ENCODE measurements around the gene SFMBT2. TPM values are rescaled to one million over a fixed set of nuclear protein-coding genes. Genes with fewer than 3 reads are reported as not detected.

SFMBT2 gene
- total and polyA plus RNA-seq, 2 of the 13 experiments (the other 11 are each of a cell fraction or from before 2014, with no cell fraction given), result 0.01 to 0.02 TPM

- no peak overlapping the region for H3K4me2 ChIP-seq (ENCODE audit: low read depth, low read length)
- H3K9ac ChIP-seq (ENCODE audit: insufficient read depth, low read depth, low read length), result no peak overlapping the region
- no peaks in the 10 kb centered on the region for H3K9me3 ChIP-seq (ENCODE audit: low read length)
- no peaks in the 10 kb centered on the region for H3K36me3 ChIP-seq (replicated peaks in 1 of 2; ENCODE audit: control insufficient read depth in 1 of 2, insufficient read depth in 2 of 2, low read length in 2 of 2)
- CTCF ChIA-PET (ENCODE audit: low intra/inter-chr PET ratio, low total read pairs), result no interaction called here
- ATAC-seq (no peak), DNase-seq (ENCODE audit: low spot score) (no peak), FAIRE-seq (no peak)
- 15% methylated on average over 6 of the region's 7 CpGs for WGBS (ENCODE audit: low lambda C conversion rate)
- H3K4me1 ChIP-seq (ENCODE audit: insufficient read depth, low read length), result no peaks in the 10 kb centered on the region
- H3K27ac ChIP-seq (ENCODE audit: extremely low read length, insufficient read depth, low read length), result no peak overlapping the region
- H3K27me3 ChIP-seq (ENCODE audit: control insufficient read depth in 1 of 2, insufficient read depth in 2 of 2, low read length in 2 of 2), result peaks cover 0 to 6% of the 10 kb centered on the region in 2 experiments; a peak in 2 of 5 replicates
- POLR2A ChIA-PET, result no interaction called here
- no peak overlapping the region for H2AFZ ChIP-seq (ENCODE audit: low read length)
- no peaks in the 10 kb centered on the region for H4K20me1 ChIP-seq (ENCODE audit: insufficient read depth, low read length)
- no TSS peak for BruUV-seq (replicated peaks)
- intact Hi-C loops (cut with micrococcal nuclease; ENCODE audit: unreplicated experiment), result no loop called here
- in situ Hi-C loops (cut with HindIII; ENCODE audit: extremely low pct_ligation_motif_present, low pct_unique_long_range_greater_than_20kb), result no loop called here
- no peak overlapping the region for H3K4me3 ChIP-seq (replicated peaks in 1 of 3; ENCODE audit: insufficient read depth in 1 of 3, low read depth in 2 of 3, low read length in 3 of 3)
- H3K79me2 ChIP-seq (ENCODE audit: insufficient read depth, low read length), result no peaks in the 10 kb centered on the region
- TF ChIP-seq ZKSCAN5 (CRISPR knock-in tag; IDR thresholded peaks at IDR 0.05) (no peak), ZNF724P (CRISPR knock-in tag; IDR thresholded peaks at IDR 0.05; ENCODE audit: borderline replicate concordance) (no peak), ASH2L (IDR thresholded peaks at IDR 0.05; ENCODE audit: insufficient read length, low read depth, low read length) (no peak), ZHX1 (CRISPR knock-in tag; IDR thresholded peaks at IDR 0.05; ENCODE audit: low read depth) (no peak), SAP130 (CRISPR knock-in tag; IDR thresholded peaks at IDR 0.05; ENCODE audit: low read depth) (no peak), ZNF629 (CRISPR knock-in tag; conservative IDR thresholded peaks at IDR 0.05) (no peak), ZFP36 (IDR thresholded peaks at IDR 0.05; ENCODE audit: borderline replicate concordance, low read depth, low read length, partially characterized antibody) (no peak), AKNA (CRISPR knock-in tag; IDR thresholded peaks at IDR 0.05; ENCODE audit: borderline replicate concordance) (no peak), NFIB (CRISPR knock-in tag; IDR thresholded peaks at IDR 0.05; ENCODE audit: borderline replicate concordance) (no peak), ZNF232 (CRISPR knock-in tag; IDR thresholded peaks at IDR 0.05; ENCODE audit: borderline replicate concordance) (no peak), AHDC1 (CRISPR knock-in tag; IDR thresholded peaks at IDR 0.05; ENCODE audit: borderline replicate concordance) (no peak)
Measured at GRCh38 chr10:7264313-7264756, 146.5 kb downstream of the SFMBT2 start.

Measured in HepG2 (cell line).